ENCODE data around the gene SPRY2. TPM values are rescaled to one million over a fixed set of nuclear protein-coding genes. Genes with fewer than 3 reads are reported as not detected.

Gene SPRY2
- total and polyA plus RNA-seq, 2 of the 8 experiments (the other 6 are each of a cell fraction or from before 2014, with no cell fraction given), result 37.7 to 37.9 TPM

GRCh38 chr13:80312012-80312704 lies 28.8 kb downstream of the SPRY2 start:
- DNase-seq (ENCODE audit: low read depth in 1 of 2, low spot score in 2 of 2), result no peak
- no peak overlapping the region for H2BK15ac ChIP-seq (ENCODE audit: low read length)
- H3K4ac ChIP-seq (replicated peaks; ENCODE audit: insufficient read length, low read depth, low read length), result no peak overlapping the region
- H3K4me1 ChIP-seq (replicated peaks in 1 of 4; ENCODE audit: control insufficient read depth in 3 of 4, insufficient read depth in 4 of 4, low read length in 3 of 4), result no peaks in the 10 kb centered on the region
- H3K9ac ChIP-seq (replicated peaks in 1 of 4; ENCODE audit: extremely low read depth in 1 of 4, low read depth in 3 of 4, low read length in 3 of 4), result no peak overlapping the region
- H3K23me2 ChIP-seq (ENCODE audit: low read depth, low read length), result no peaks in the 10 kb centered on the region
- ChIA-PET POLR2A (ENCODE audit: partially characterized antibody) (no interaction called here), CTCF (ENCODE audit: partially characterized antibody) (interaction anchor here (0.8 to 1.5 kb wide), 4 partner anchors 9 to 51 kb away, joined by 3 to 5 read pairs (median 3); no protein-coding TSS in a partner anchor)
- no peak overlapping the region for H3K23ac ChIP-seq (ENCODE audit: insufficient read length)
- H4K91ac ChIP-seq (replicated peaks; ENCODE audit: insufficient read length, low read length), result no peak overlapping the region
- H3K27me3 ChIP-seq (replicated peaks in 1 of 4; ENCODE audit: control insufficient read depth in 3 of 4, extremely low read depth in 1 of 4, insufficient read depth in 3 of 4, low read length in 3 of 4), result no peaks in the 10 kb centered on the region
- no peak overlapping the region for H3K27ac ChIP-seq (ENCODE audit: low read depth, low read length)
- no peak overlapping the region for H2BK12ac ChIP-seq (ENCODE audit: low read depth, low read length)
- H2AK5ac ChIP-seq (ENCODE audit: low read depth, low read length), result no peak overlapping the region
- H4K8ac ChIP-seq (ENCODE audit: extremely low read depth, insufficient read depth, low read length), result no peak overlapping the region
- no peak overlapping the region for H2BK20ac ChIP-seq (ENCODE audit: low read length)
- no peaks in the 10 kb centered on the region for H3K36me3 ChIP-seq (ENCODE audit: control insufficient read depth in 2 of 4, insufficient read depth in 4 of 4, low read length in 3 of 4)
- WGBS, 2 experiments (ENCODE audit: extremely low coverage in 1 of 2, insufficient coverage in 1 of 2, insufficient read length in 1 of 2, insufficient replicate concordance in 2 of 2, low coverage in 1 of 2, low lambda C conversion rate in 2 of 2, missing lambda C conversion rate in 1 of 2), result 89% methylated on average over 5 of the region's 5 CpGs; no CpG with 5 or more reads in 1 of the 2 experiments
- TF ChIP-seq RFX5 (IDR thresholded peaks at IDR 0.05; ENCODE audit: borderline replicate concordance, low read depth, low read length) (no peak), SP2 (IDR thresholded peaks at IDR 0.05; ENCODE audit: low read length) (no peak)
- no peak for FAIRE-seq
- H3K14ac ChIP-seq (ENCODE audit: insufficient read length), result no peak overlapping the region
- no peaks in the 10 kb centered on the region for H3K79me2 ChIP-seq (ENCODE audit: control insufficient read depth in 1 of 2, insufficient read depth in 2 of 2, low read length in 2 of 2)
- H3K4me2 ChIP-seq (ENCODE audit: insufficient read depth in 1 of 2, low read depth in 2 of 2, low read length in 2 of 2), result no peak overlapping the region
- H2BK120ac ChIP-seq (replicated peaks; ENCODE audit: low read depth, low read length), result no peak overlapping the region
- no peaks in the 10 kb centered on the region for H3K79me1 ChIP-seq (ENCODE audit: low read depth, low read length)
- H4K20me1 ChIP-seq (replicated peaks in 1 of 2; ENCODE audit: control insufficient read depth in 1 of 2, insufficient read depth in 2 of 2, low read length in 2 of 2), result no peaks in the 10 kb centered on the region
- H3K9me3 ChIP-seq (ENCODE audit: insufficient read depth in 2 of 2, low read depth in 1 of 2, low read length in 1 of 2), result no peaks in the 10 kb centered on the region
- H2BK5ac ChIP-seq (ENCODE audit: low read depth, low read length), result no peak overlapping the region
- no peak overlapping the region for H4K5ac ChIP-seq (ENCODE audit: insufficient read length, low read depth, low read length)
- no peak overlapping the region for H2AFZ ChIP-seq (ENCODE audit: low read length)
- H3K56ac ChIP-seq (replicated peaks; ENCODE audit: insufficient read length, low read depth, low read length), result no peak overlapping the region
- no peak overlapping the region for H3K4me3 ChIP-seq (ENCODE audit: extremely low read depth in 1 of 4, insufficient read depth in 2 of 4, low read depth in 3 of 4, low read length in 4 of 4)
- no peak overlapping the region for H3K18ac ChIP-seq (ENCODE audit: extremely low read depth, low read length)

Data from H1 (cell line).